Measurements from ENCODE around the gene BAIAP2L1. TPM values are rescaled to one million over a fixed set of nuclear protein-coding genes. Genes with fewer than 3 reads are reported as not detected.

Gene BAIAP2L1
- total and polyA plus RNA-seq, 9 of the 15 experiments (the other 6 are each of a cell fraction or from before 2014, with no cell fraction given), result 4.2 to 29.8 (median 15.5) TPM

DNA sequence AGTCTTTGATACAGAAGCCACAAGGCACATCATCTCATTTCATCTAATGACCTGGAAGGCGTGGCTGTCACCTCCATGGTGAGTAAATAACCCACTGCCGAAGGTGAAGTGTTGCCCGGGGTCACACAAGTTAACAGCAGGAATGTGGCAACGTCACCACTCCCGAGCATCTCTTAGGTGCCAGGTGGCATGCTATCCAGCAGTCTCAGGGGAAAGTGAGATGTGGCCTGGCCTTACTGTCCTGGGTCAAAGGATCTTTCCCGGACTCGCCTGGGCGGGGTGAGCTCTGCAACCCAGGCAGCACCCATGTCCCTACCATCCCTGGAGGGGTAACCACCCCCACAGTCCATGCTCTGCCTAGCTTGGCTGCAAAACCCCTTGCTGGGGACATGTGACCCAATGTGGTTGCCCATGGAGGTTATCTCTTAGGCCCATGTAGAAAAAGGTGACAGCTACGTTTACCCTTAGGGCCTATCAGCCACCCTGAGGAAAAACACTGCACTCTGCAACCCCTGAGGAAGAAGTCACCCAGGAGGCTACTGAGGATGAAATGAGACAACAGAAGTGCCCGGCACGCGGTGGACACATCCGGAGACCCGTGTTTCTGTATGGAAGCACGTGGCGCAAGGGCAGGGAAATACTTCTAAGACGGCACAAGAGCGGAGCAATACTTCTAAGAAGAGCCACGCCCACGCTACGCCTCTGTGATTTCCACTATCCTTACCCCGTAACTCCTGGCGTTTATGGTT is 52.0 kb downstream of the BAIAP2L1 start (continued):
- peak in 1 of 2 experiments; percentile 60 for TF ChIP-seq E2F6 (IDR thresholded peaks at IDR 0.05; ENCODE audit: borderline replicate concordance in 1 of 2, extremely low read depth in 1 of 2, insufficient read depth in 1 of 2, insufficient read length in 1 of 2, low read depth in 1 of 2, low read length in 1 of 2, poor library complexity in 1 of 2, severe bottlenecking in 1 of 2)
- TF ChIP-seq RUNX1 (IDR thresholded peaks at IDR 0.05; ENCODE audit: low read depth), result no peak
- TF ChIP-seq ASH1L (IDR thresholded peaks at IDR 0.05; ENCODE audit: borderline replicate concordance, low read depth, partially characterized antibody), result no peak
- TF ChIP-seq, protein P1, sequence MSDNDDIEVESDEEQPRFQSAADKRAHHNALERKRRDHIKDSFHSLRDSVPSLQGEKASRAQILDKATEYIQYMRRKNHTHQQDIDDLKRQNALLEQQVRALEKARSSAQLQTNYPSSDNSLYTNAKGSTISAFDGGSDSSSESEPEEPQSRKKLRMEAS (CRISPR knock-in tag; IDR thresholded peaks at IDR 0.05), result peak; percentile 84
- TF ChIP-seq SIRT6 (IDR thresholded peaks at IDR 0.05; ENCODE audit: low read depth, low read length), result no peak
- peak; percentile 47; the same call in 1 of the 2 replicates for TF ChIP-seq RFX1 (IDR thresholded peaks at IDR 0.05)
- TF ChIP-seq MTF1 (CRISPR knock-in tag; IDR thresholded peaks at IDR 0.05; ENCODE audit: borderline replicate concordance), result no peak
- TF ChIP-seq OTX1 (CRISPR knock-in tag; IDR thresholded peaks at IDR 0.05), result no peak
- peak; percentile 74 for TF ChIP-seq TCF3 (CRISPR knock-in tag; IDR thresholded peaks at IDR 0.05)
- no peak for TF ChIP-seq PRPF4 (IDR thresholded peaks at IDR 0.05; ENCODE audit: insufficient read depth, low read depth, low read length, poor library complexity, severe bottlenecking)
- no peak for TF ChIP-seq GATAD2A (IDR thresholded peaks at IDR 0.05)
- no peak for TF ChIP-seq BMI1 (IDR thresholded peaks at IDR 0.05; ENCODE audit: low read length)
- no peak for TF ChIP-seq ZNF253 (CRISPR knock-in tag; conservative IDR thresholded peaks at IDR 0.05)
- TF ChIP-seq, protein P2, sequence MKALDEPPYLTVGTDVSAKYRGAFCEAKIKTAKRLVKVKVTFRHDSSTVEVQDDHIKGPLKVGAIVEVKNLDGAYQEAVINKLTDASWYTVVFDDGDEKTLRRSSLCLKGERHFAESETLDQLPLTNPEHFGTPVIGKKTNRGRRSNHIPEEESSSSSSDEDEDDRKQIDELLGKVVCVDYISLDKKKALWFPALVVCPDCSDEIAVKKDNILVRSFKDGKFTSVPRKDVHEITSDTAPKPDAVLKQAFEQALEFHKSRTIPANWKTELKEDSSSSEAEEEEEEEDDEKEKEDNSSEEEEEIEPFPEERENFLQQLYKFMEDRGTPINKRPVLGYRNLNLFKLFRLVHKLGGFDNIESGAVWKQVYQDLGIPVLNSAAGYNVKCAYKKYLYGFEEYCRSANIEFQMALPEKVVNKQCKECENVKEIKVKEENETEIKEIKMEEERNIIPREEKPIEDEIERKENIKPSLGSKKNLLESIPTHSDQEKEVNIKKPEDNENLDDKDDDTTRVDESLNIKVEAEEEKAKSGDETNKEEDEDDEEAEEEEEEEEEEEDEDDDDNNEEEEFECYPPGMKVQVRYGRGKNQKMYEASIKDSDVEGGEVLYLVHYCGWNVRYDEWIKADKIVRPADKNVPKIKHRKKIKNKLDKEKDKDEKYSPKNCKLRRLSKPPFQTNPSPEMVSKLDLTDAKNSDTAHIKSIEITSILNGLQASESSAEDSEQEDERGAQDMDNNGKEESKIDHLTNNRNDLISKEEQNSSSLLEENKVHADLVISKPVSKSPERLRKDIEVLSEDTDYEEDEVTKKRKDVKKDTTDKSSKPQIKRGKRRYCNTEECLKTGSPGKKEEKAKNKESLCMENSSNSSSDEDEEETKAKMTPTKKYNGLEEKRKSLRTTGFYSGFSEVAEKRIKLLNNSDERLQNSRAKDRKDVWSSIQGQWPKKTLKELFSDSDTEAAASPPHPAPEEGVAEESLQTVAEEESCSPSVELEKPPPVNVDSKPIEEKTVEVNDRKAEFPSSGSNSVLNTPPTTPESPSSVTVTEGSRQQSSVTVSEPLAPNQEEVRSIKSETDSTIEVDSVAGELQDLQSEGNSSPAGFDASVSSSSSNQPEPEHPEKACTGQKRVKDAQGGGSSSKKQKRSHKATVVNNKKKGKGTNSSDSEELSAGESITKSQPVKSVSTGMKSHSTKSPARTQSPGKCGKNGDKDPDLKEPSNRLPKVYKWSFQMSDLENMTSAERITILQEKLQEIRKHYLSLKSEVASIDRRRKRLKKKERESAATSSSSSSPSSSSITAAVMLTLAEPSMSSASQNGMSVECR (CRISPR knock-in tag; IDR thresholded peaks at IDR 0.05), result no peak
- peak; percentile 44; the same call in 1 of the 2 replicates for TF ChIP-seq EP400 (IDR thresholded peaks at IDR 0.05)
- TF ChIP-seq HMGXB4 (CRISPR knock-in tag; IDR thresholded peaks at IDR 0.05), result no peak
- peak; percentile 71 for TF ChIP-seq CBFA2T3 (IDR thresholded peaks at IDR 0.05)
- peak in 1 of 2 experiments; percentile 39; a peak in 1 of 4 replicates for TF ChIP-seq HDAC1 (IDR thresholded peaks at IDR 0.05)
- no peak for TF ChIP-seq ZNF77 (CRISPR knock-in tag; IDR thresholded peaks at IDR 0.05)
- peak; percentile 51 for TF ChIP-seq CXXC5 (CRISPR knock-in tag; IDR thresholded peaks at IDR 0.05)
- no peak for TF ChIP-seq ATF7 (IDR thresholded peaks at IDR 0.05)
